HCT116 (cell line): ENCODE measurements around the gene MYO3B. TPM values are rescaled to one million over a fixed set of nuclear protein-coding genes. Genes with fewer than 3 reads are reported as not detected.
"Not testable (repeated sequence)": the region's sequence is repeated elsewhere in the genome, so short reads cannot be mapped to it uniquely, and the experiment has no call there.

ENCODE experiments used
- ATAC-seq: fragments of 200-7000 bp; cut with Tn5 transposase; 2 replicates; pipeline ENCODE4 v1.9.1; 2020; ENCODE audit warnings: mild to moderate bottlenecking, moderate library complexity
- BruUV-seq: library from RNA; stranded (reverse); fragments of 400-500 nt; replicated peaks from 2 replicates; lab custom pipeline; 2021; lab: Mats Ljungman, UMichigan
- CTCF ChIA-PET: fragments of 300-600 bp; sonication (Branson Sonifier 250); formaldehyde crosslinking; loops from one replicate; lab custom pipeline; 2021; ENCODE audit warnings: antibody characterized with exemption; lab: Charles Lee
- POLR2A ChIA-PET: fragments of 300-600, 350-600 bp; sonication (Branson Sonifier 250); formaldehyde crosslinking; loops from one replicate; lab custom pipeline; 2021; ENCODE audit warnings: antibody characterized with exemption; lab: Charles Lee
- RAD21 ChIA-PET, 2 experiments: fragments of 300-600 bp; sonication (Branson Sonifier 250); formaldehyde crosslinking; loops; one replicate each; lab custom pipeline; 2023; ENCODE audit warnings: low total read pairs in 2 of 2; ENCODE audit not compliant: uncharacterized antibody in 2 of 2, unreplicated experiment in 2 of 2, low non-redundant PET in 1 of 2; lab: Charles Lee
- DNase-seq: peaks from one replicate; pipeline ENCODE4 v3.0.0-alpha.2; 2010; ENCODE audit warnings: low read depth, low spot score
- H2AFZ ChIP-seq: fragments of 200-600 bp; shearing (Covaris generic), sonication (generic); 2 replicates; pipeline ENCODE4 v1.6.1; 2017; ENCODE audit warnings: low read depth, mixed run types, mixed read lengths, antibody characterized with exemption, low read length; ENCODE audit not compliant: poor library complexity, severe bottlenecking
- H3K27ac ChIP-seq: 2 replicates; pipeline ENCODE4 v1.5.1; 2012; ENCODE audit warnings: low read depth, low read length
- H3K27me3 ChIP-seq: fragments of 200-600 bp; sonication (generic); 2 replicates; pipeline ENCODE4 v1.6.1; 2016; ENCODE audit warnings: mixed run types, low read length, mixed read lengths; ENCODE audit not compliant: insufficient read depth
- H3K36me3 ChIP-seq, 2 experiments: fragments of 200-500 bp in 1 of 2; fragments of 200-600 bp in 1 of 2; sonication (Bioruptor generic) in 1 of 2; sonication (generic) in 1 of 2; 2 replicates each; pipeline versions ENCODE4 v1.5.1 to v1.6.1; 2014 to 2016; ENCODE audit warnings: low read length in 2 of 2, inconsistent platforms in 1 of 2, mixed read lengths in 1 of 2, mixed run types in 1 of 2; ENCODE audit not compliant: insufficient read depth in 2 of 2, control insufficient read depth in 1 of 2
- H3K4me1 ChIP-seq, 2 experiments: fragments of 200-600 bp in 1 of 2; sonication (generic) in 1 of 2; 2 replicates each; pipeline versions ENCODE4 v1.5.1 to v1.6.1; 2012 to 2017; ENCODE audit warnings: low read length in 2 of 2, inconsistent platforms in 1 of 2, mild to moderate bottlenecking in 1 of 2, mixed read lengths in 1 of 2, mixed run types in 1 of 2, moderate library complexity in 1 of 2; ENCODE audit not compliant: insufficient read depth in 2 of 2, control insufficient read depth in 1 of 2
- H3K4me2 ChIP-seq: fragments of 200-600 bp; sonication (generic); 2 replicates; pipeline ENCODE4 v1.6.1; 2017; ENCODE audit warnings: mixed run types, low read length, mixed read lengths
- H3K4me3 ChIP-seq, 2 experiments: fragments of 200-600 bp in 1 of 2; sonication (generic) in 1 of 2; replicated peaks in 1 of 2; 2 replicates each; pipeline ENCODE4 v1.5.1; 2011 to 2016; ENCODE audit warnings: low read length in 2 of 2, control low read depth in 1 of 2, low read depth in 1 of 2, mild to moderate bottlenecking in 1 of 2, mixed read lengths in 1 of 2, mixed run types in 1 of 2
- H3K79me2 ChIP-seq: fragments of 200-600 bp; sonication (generic); 2 replicates; pipeline ENCODE4 v1.6.1; 2017; ENCODE audit warnings: mild to moderate bottlenecking, mixed run types, low read length, moderate library complexity, mixed read lengths; ENCODE audit not compliant: insufficient read depth
- H3K9ac ChIP-seq: fragments of 200-600 bp; sonication (generic); 2 replicates; pipeline ENCODE4 v1.6.1; 2016; ENCODE audit warnings: low read length, mixed read lengths
- H3K9me2 ChIP-seq: fragments of 200-600 bp; sonication (generic), shearing (Covaris generic); 2 replicates; pipeline ENCODE4 v1.6.1; 2017; ENCODE audit warnings: mixed run types, mild to moderate bottlenecking, moderate library complexity; ENCODE audit not compliant: insufficient read depth
- H3K9me3 ChIP-seq, 2 experiments: fragments of 200-500 bp in 1 of 2; fragments of 200-600 bp in 1 of 2; sonication (Bioruptor generic) in 1 of 2; sonication (generic) in 1 of 2; 2 replicates each; pipeline ENCODE4 v1.6.1; 2014 to 2017; ENCODE audit warnings: low read length in 2 of 2, mixed read lengths in 2 of 2, inconsistent platforms in 1 of 2, low read depth in 1 of 2, mild to moderate bottlenecking in 1 of 2, mixed run types in 1 of 2, moderate library complexity in 1 of 2; ENCODE audit not compliant: control insufficient read depth in 1 of 2, insufficient read depth in 1 of 2
- H4K20me1 ChIP-seq: fragments of 200-600 bp; sonication (generic), shearing (Covaris generic); 2 replicates; pipeline ENCODE4 v1.6.1; 2017; ENCODE audit warnings: mixed run types, mild to moderate bottlenecking, moderate library complexity; ENCODE audit not compliant: insufficient read depth
- ATF3 ChIP-seq: IDR thresholded peaks from 2 replicates; pipeline ENCODE4 v1.6.1; 2012
- CBX3 ChIP-seq: IDR thresholded peaks from 2 replicates; pipeline ENCODE4 v1.6.1; 2012; ENCODE audit warnings: low read depth
- CEBPB ChIP-seq: IDR thresholded peaks from 2 replicates; pipeline ENCODE4 v1.6.1; 2012; ENCODE audit warnings: low read depth
- EZH2 ChIP-seq: fragments of 200-600 bp; sonication (generic); IDR thresholded peaks from 2 replicates; pipeline ENCODE4 v1.6.1; 2017; ENCODE audit warnings: antibody characterized with exemption, mixed run types
- JUND ChIP-seq: IDR thresholded peaks from 2 replicates; pipeline ENCODE4 v1.6.1; 2012
- POLR2A ChIP-seq: IDR thresholded peaks from 2 replicates; pipeline ENCODE4 v1.7.0; 2011; ENCODE audit warnings: borderline replicate concordance; ENCODE audit not compliant: insufficient read depth, insufficient read length; ENCODE audit errors: extremely low read depth
- POLR2AphosphoS5 ChIP-seq: IDR thresholded peaks from 2 replicates; pipeline ENCODE4 v1.6.1; 2011; ENCODE audit warnings: mild to moderate bottlenecking, low read depth, low read length, moderate library complexity
- RAD21 ChIP-seq: IDR thresholded peaks from 2 replicates; pipeline ENCODE4 v1.6.1; 2012; ENCODE audit warnings: low read depth, mild to moderate bottlenecking
- REST ChIP-seq: IDR thresholded peaks from 2 replicates; pipeline ENCODE4 v1.6.1; 2012; ENCODE audit warnings: low read depth
- SIN3A ChIP-seq: IDR thresholded peaks from 2 replicates; pipeline ENCODE4 v1.6.1; 2012; ENCODE audit warnings: low read depth
- SP1 ChIP-seq: IDR thresholded peaks from 2 replicates; pipeline ENCODE4 v1.6.1; 2012; ENCODE audit warnings: low read depth
- TCF7L2 ChIP-seq: IDR thresholded peaks from 2 replicates; pipeline ENCODE4 v1.7.0; 2011; ENCODE audit warnings: borderline replicate concordance, inconsistent platforms; ENCODE audit not compliant: insufficient read depth, insufficient read length; ENCODE audit errors: extremely low read depth
- YY1 ChIP-seq: IDR thresholded peaks from 2 replicates; pipeline ENCODE4 v1.6.1; 2011; ENCODE audit warnings: low read length, low read depth, moderate library complexity, mild to moderate bottlenecking; ENCODE audit not compliant: insufficient replicate concordance; ENCODE audit errors: extremely low read depth
- ZBTB33 ChIP-seq: IDR thresholded peaks from 2 replicates; pipeline ENCODE4 v1.6.1; 2011; ENCODE audit warnings: mild to moderate bottlenecking, low read length, moderate library complexity; ENCODE audit not compliant: insufficient replicate concordance; ENCODE audit errors: extremely low read depth
- ZNF274 ChIP-seq: fragments of 200-500 bp; sonication (Bioruptor generic); IDR thresholded peaks from 2 replicates; pipeline ENCODE4 v1.6.1; 2014; ENCODE audit warnings: mild to moderate bottlenecking, low read depth, low read length, inconsistent platforms
- intact Hi-C: fragments of 100-400 bp; cut with micrococcal nuclease; formaldehyde crosslinking; loops from 2 replicates; pipeline ENCODE4 v1.10.0; 2022
- total RNA-seq: library from RNA; stranded (reverse); gene quantifications from one replicate; pipeline ENCODE4 v1.2.1, GENCODE V29; 2021; ENCODE audit not compliant: unreplicated experiment

Gene MYO3B
- total RNA-seq, 1 experiment from 2014 or later: not detected

- RAD21 ChIA-PET: no interaction called here
- no TSS peak for BruUV-seq
- Histone ChIP-seq H3K79me2 (no peaks in the 10 kb centered on the region), H3K9me3 (no peaks in the 10 kb centered on the region), H3K4me1 (no peaks in the 10 kb centered on the region), H4K20me1 (no peaks in the 10 kb centered on the region), H3K4me2 (no peak overlapping the region), H3K27ac (no peak overlapping the region), H3K36me3 (no peaks in the 10 kb centered on the region), H3K9ac (no peak overlapping the region), H3K27me3 (no peaks in the 10 kb centered on the region)
- POLR2A ChIA-PET: no interaction called here
- CTCF ChIA-PET: no interaction called here
- ATAC-seq: no peak
- intact Hi-C loops: no loop called here
- no peak for TF ChIP-seq TCF7L2
- TF ChIP-seq ZNF274: no peak
- TF ChIP-seq POLR2AphosphoS5: no peak
- no peak for TF ChIP-seq POLR2A
- no peak for TF ChIP-seq SIN3A
- TF ChIP-seq ATF3: no peak
- no peak for TF ChIP-seq CBX3
- no peak for TF ChIP-seq REST
- no peak for TF ChIP-seq RAD21
- no peak for TF ChIP-seq EZH2
- TF ChIP-seq JUND: no peak
- TF ChIP-seq ZBTB33: no peak
- TF ChIP-seq YY1: no peak
- TF ChIP-seq SP1: no peak
- no peak for TF ChIP-seq CEBPB
- TF ChIP-seq, all 23 proteins: peak for 0
- Histone ChIP-seq H3K4me3 (no peak overlapping the region), H3K9me2 (no peaks in the 10 kb centered on the region), H2AFZ (no peak overlapping the region)
- DNase-seq: no peak
These were observed 372.6 kb downstream of the MYO3B start for GRCh38 chr2:170550501-170550900.

- H3K79me2 ChIP-seq, H2AFZ ChIP-seq, RAD21 ChIA-PET, H3K36me3 ChIP-seq, DNase-seq, H3K4me3 ChIP-seq, H3K9ac ChIP-seq, H3K4me1 ChIP-seq, H3K4me2 ChIP-seq, H3K9me3 ChIP-seq, POLR2A ChIA-PET, H4K20me1 ChIP-seq, BruUV-seq, CTCF ChIA-PET, intact Hi-C loops, H3K9me2 ChIP-seq, H3K27ac ChIP-seq, ATAC-seq, H3K27me3 ChIP-seq: not testable (repeated sequence)
These were observed 374.0 kb downstream of the MYO3B start for GRCh38 chr2:170551899-170552298.
